ENCODE measurements around the gene FNBP1L.

The FNBP1L gene

GRCh38 chr1:93592551-93592949 is 144.6 kb downstream of the FNBP1L start:
- no peak for DNase-seq (ENCODE audit: low read depth in 2 of 2)

DNA sequence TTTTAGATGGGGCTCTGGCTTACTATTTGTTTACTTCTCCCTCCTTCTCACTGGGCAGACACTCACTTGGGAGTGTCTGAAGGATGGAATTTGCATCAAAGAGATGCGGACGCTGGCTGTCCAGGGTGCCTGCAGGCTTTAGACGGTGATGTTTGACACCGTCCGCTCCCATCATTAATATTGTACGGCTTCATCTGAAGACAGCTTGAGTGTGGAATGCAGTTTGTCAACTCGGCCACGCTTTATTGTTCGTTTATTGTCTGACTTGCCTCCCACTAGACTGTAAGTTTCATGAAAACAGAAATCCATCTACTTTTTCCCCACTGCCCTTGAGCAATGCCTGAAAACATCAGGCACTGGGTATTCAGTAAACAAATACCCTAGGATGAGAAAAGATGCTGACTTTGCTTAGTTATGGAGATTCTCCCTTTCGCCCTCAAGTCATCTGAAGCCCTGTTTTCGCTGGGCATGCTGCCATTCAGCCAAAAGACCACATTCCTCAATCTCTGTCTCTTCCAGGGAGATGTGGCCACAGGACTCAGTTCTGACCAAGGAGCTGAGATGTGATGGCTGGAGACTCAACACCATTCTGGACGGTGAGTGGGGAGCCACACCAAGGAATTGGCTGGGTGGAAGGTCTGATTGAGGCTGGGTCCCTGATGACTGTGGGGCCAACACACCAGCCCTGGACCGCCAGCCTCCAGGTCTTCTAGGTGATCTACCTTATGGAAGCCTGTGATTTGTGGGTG is 146.1 kb downstream of the FNBP1L start:
- DNase-seq (ENCODE audit: low read depth in 2 of 2) = no peak

GRCh38 chr1:93594603-93594880 is 146.6 kb downstream of the FNBP1L start:
- no peak for DNase-seq (ENCODE audit: low read depth in 2 of 2)

DNA sequence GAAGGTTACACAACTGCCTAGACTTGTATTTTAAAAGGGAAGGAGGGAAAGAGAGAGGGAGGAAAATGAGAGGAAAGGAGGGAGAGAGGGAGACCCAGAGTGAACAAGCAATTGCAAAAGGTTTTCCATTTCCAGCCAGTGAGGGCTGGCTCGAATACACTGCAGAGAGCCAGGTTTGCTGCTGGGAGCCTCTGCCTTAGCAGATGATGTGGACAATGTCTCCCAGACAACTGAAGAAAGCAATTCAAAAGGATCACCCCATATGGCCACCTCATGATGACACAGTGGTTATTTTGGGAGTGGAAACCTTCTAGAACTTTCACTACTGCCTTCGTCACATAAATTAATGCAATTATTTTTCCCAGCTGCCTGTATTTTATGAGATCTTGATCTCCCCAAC is 147.3 kb downstream of the FNBP1L start:
- DNase-seq (ENCODE audit: low read depth in 2 of 2) = no peak

DNA sequence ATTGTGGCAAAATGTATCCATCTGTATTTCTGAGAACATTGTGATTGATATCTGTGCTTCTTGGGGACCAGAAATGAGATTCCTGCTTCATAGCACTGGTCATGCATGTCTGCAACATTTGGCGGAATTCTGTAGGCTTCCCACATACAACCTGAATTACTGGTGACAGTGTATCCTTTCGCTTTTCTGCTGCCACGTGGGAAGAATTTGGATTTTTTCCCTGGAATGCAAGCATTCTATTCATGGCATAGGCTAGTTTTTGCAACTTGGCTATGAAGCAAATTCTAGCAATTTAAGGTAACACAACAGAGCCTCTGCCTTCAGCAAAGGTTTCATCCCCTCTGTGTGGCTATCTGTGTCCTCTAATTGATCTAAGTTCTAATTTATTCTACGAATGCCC is 147.8 kb downstream of the FNBP1L start:
- DNase-seq (ENCODE audit: low read depth in 2 of 2) = no peak

- DNase-seq (ENCODE audit: low read depth in 2 of 2) = no peak
Measured at GRCh38 chr1:93596329-93597089, 148.6 kb downstream of the FNBP1L start.

GRCh38 chr1:93597709-93598108 is 149.8 kb downstream of the FNBP1L start:
- no peak for DNase-seq (ENCODE audit: low read depth in 2 of 2)

DNA sequence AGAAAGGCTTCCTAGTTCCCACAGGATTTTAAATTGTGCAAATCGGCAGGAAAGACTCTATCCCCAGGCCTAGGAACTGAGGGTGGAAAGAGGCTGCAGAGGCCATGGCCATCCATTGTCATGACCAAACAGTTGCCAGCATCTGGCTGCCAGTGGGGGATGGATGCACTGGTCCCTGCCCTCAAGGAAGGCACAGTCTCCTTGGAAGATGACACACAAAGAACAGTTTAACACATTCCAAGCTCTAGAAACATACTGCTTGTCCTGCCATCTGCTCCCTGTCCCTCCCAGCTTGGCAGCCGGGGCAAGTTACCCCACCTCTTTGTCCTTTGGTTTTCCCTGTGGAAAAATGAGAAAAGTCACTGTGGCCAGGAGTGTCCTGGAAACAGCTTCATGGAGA is 150.5 kb downstream of the FNBP1L start:
- no peak for DNase-seq (ENCODE audit: low read depth in 2 of 2)

- no peak for DNase-seq (ENCODE audit: low read depth in 2 of 2)
Measured at GRCh38 chr1:93598861-93599439, 151.0 kb downstream of the FNBP1L start.

DNA sequence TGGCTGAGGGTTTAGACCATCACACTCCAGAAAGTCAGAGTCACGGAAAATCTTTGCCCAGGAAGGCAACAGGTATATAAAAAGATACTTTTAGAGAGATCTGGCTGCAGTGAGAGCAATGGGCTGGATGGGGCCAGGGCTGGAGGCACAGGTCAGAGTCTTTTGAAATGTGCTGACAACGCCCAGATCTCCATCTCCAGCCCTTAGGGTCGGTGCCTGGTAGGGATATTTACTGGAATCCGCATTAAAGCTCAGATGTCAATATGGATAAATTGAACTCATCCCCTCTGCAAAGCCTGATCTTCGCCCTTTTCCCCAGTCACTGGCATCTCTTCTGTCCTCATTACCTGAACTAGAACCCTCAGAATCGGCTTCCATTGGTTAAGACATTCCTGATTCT is 151.6 kb downstream of the FNBP1L start:
- DNase-seq (ENCODE audit: low read depth in 2 of 2) = no peak

DNA sequence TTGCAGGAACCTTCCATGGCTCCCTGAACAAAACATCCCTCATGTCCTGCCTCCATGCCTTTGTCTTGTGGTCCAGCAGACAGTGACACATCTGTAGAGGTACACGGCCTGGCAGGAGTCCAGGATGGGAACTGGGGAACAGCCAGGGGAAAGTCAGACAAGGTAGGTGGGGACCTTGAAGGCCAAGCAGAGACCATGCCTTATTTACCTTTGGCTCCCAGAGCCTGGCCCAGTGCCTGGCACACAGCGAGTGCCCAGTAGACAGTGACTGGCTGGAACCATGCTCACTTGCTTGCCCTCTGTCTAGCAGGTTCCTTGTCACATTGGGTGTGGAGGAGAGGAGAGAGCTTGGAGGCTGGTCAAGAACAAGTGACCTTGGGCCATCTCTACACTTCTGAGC is 152.7 kb downstream of the FNBP1L start:
- no peak for DNase-seq (ENCODE audit: low read depth in 2 of 2)

DNA sequence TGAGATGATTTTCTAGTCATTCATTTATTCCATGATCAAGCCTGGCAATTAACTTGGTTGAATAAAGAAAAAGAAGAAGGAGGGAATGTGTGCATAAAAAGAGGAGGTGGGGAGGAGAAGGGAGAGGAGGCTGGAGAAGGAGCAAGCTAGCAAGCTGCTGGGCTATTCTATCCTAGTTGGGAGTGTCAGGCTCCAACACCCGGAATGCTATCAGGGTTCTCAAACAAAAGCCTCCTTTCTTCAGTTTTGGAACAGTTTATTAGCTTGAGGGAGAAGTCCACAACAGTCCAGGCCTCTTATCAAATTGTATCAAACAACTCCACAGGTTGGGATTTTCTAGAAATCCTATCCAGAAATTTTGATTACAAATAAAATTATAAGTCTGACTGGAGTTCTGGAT is 153.8 kb downstream of the FNBP1L start:
- no peak for DNase-seq (ENCODE audit: low read depth in 2 of 2)

- no peak for DNase-seq (ENCODE audit: low read depth in 2 of 2)
Measured at GRCh38 chr1:93602101-93602500, 154.2 kb downstream of the FNBP1L start.

- no peak for DNase-seq (ENCODE audit: low read depth in 2 of 2)
Measured at GRCh38 chr1:93603106-93603505, 155.2 kb downstream of the FNBP1L start.

- DNase-seq (ENCODE audit: low read depth in 2 of 2) = no peak
Measured at GRCh38 chr1:93603601-93604000, 155.7 kb downstream of the FNBP1L start.
